Erythroblast (primary cell): ENCODE results near the gene SOCS1.

Source experiments
- DNase-seq, 2 experiments: peaks; one replicate each; lab custom pipeline; 2025; lab: John Stamatoyannopoulos, UW
- GATA1 ChIP-seq: IDR thresholded peaks from 2 replicates; pipeline ENCODE4 v1.6.1; 2011; ENCODE audit warnings: low read depth, mild to moderate bottlenecking, control low read depth, low read length, moderate library complexity
- POLR2A ChIP-seq: IDR thresholded peaks from 2 replicates; pipeline ENCODE4 v1.6.1; 2011; ENCODE audit warnings: mild to moderate bottlenecking, low read length

SOCS1 gene

GRCh38 chr16:11276896-11277593 is 21.0 kb upstream of the SOCS1 start:
- TF ChIP-seq GATA1 (no peak), POLR2A (no peak)
- no peak for DNase-seq

GRCh38 chr16:11276143-11276895 is 20.3 kb upstream of the SOCS1 start, which contains the start of gene PRM2:
Gene PRM2, minus strand, starts transcription at chr16:11276480. Its CDS starts 110 bp downstream, at chr16:11276370.
- DNase-seq: no peak
- TF ChIP-seq GATA1 (no peak), POLR2A (no peak)

GRCh38 chr16:11274964-11275363 is 19.0 kb upstream of the SOCS1 start:
- TF ChIP-seq POLR2A (no peak), GATA1 (no peak)
- DNase-seq: no peak

GRCh38 chr16:11273721-11274324 is 17.8 kb upstream of the SOCS1 start:
- TF ChIP-seq GATA1 (no peak), POLR2A (no peak)
- no peak for DNase-seq

- TF ChIP-seq POLR2A: no peak
- TF ChIP-seq GATA1: no peak
- DNase-seq: no peak
These were observed 17.1 kb upstream of the SOCS1 start, which contains the start of gene PRM3 for GRCh38 chr16:11272921-11273720. Gene PRM3, minus strand, starts transcription at chr16:11273629. Its CDS starts 34 bp downstream, at chr16:11273595.

GRCh38 chr16:11272484-11272883 is 16.5 kb upstream of the SOCS1 start:
- DNase-seq: no peak
- TF ChIP-seq GATA1: no peak
- TF ChIP-seq POLR2A: no peak

- no peak for TF ChIP-seq GATA1
- TF ChIP-seq POLR2A: no peak
These were observed 15.6 kb upstream of the SOCS1 start for GRCh38 chr16:11271610-11272009.

GRCh38 chr16:11270602-11271162 is 14.7 kb upstream of the SOCS1 start:
- TF ChIP-seq GATA1: no peak
- TF ChIP-seq POLR2A: no peak
- no peak for DNase-seq

More at GRCh38 chr16:11271610-11272009, 15.6 kb upstream of the SOCS1 start:
- no peak for DNase-seq

- DNase-seq: no peak
- TF ChIP-seq POLR2A: no peak
- no peak for TF ChIP-seq GATA1
These were observed 12.9 kb upstream of the SOCS1 start, which contains the start of gene TNP2 for GRCh38 chr16:11268921-11269375. Gene TNP2, minus strand, starts transcription at chr16:11269325. Its CDS starts 63 bp downstream, at chr16:11269262.

GRCh38 chr16:11265124-11265523 is 9.1 kb upstream of the SOCS1 start:
- DNase-seq: no peak
- no peak for TF ChIP-seq GATA1
- TF ChIP-seq POLR2A: no peak

GRCh38 chr16:11264155-11264832 is 8.3 kb upstream of the SOCS1 start:
- TF ChIP-seq GATA1: no peak
- no peak for TF ChIP-seq POLR2A
- no peak for DNase-seq

- TF ChIP-seq POLR2A (no peak), GATA1 (no peak)
- no peak for DNase-seq
These were observed 7.7 kb upstream of the SOCS1 start for GRCh38 chr16:11263737-11264136.

GRCh38 chr16:11262915-11263314 is 6.9 kb upstream of the SOCS1 start:
- no peak for DNase-seq
- TF ChIP-seq POLR2A: no peak
- no peak for TF ChIP-seq GATA1

- no peak for TF ChIP-seq POLR2A
- TF ChIP-seq GATA1: no peak
- DNase-seq: no peak
These were observed 4.6 kb upstream of the SOCS1 start for GRCh38 chr16:11260596-11260966.
